Measurements from ENCODE around the gene ACTL7A.
A peak's percentile ranks its signal among the peaks of the same experiment; 100 is the strongest.

DNA sequence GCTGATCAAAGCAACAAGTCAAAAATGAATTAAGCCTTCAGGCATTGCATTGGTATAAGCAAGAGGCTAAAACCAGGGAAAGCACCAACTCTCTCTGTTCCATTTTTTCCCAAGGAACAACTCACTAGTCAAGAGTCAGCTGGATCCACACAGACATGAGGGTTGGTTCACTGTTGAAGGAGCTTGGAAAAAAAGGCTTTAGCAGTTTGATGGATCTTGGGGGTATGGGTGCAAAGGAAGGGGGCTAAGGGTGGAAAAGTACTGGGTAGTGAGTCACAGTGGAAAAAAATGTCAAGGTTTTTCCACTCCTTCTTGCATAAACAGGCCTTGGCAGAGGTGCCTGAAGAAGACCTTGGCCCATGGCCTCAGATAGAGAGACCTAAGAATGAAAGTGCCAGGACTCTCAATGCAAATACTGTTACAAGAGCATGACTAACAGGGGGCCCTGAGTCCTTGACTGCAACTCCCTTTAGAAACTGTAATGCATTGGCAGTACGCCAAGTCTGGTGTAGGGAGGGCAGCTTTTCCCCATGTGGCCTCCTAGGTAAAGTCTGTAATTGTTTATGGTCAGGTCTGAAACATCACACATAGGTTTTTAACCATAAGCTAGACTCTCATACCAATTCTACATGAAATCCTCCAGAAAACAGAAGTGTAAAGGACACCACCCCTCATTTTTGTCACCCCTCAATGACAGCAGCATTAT lies 23.7 kb downstream of the ACTL7A start:
- TF ChIP-seq POLR2A (IDR thresholded peaks at IDR 0.05; ENCODE audit: low read length) (peak; percentile 43), GATA1 (IDR thresholded peaks at IDR 0.05; ENCODE audit: low read depth, low read length) (no peak)
